Measurements from ENCODE around the gene OSM.
"Not testable (repeated sequence)": the region's sequence is repeated elsewhere in the genome, so short reads cannot be mapped to it uniquely, and the experiment has no call there.

Gene OSM

DNA sequence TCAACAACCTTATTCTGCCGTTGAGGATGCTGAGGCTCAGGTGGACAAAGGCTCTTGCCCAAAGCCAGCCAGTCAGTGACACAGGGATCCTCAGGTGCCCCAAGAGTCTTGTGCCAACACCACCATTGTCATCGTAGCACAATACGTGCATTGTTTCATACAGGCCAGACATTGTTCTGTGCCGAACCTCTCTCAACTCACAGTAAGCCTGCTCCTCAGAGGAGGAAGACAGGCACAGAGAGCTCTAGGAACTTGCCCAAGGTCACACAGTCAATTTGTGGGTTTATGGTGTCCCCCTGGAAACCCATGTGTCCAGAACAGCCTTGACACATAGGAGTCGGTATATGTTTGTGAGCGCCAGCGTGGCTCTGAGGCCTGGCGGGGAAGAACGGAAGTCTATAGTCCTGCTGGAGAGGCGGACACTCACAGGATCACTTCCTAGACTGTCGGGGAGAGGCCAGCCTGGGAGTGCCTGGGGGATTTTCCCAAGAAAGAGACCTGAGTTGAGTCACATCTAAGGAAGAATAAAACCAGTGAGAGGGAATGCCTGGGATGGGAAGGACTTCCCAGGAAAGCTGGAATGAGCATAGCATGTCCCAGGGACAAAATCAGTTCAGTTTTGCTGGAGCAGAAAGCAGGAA is 40.3 kb downstream of the OSM start:
- no peak for DNase-seq (ENCODE audit: low spot score)

DNA sequence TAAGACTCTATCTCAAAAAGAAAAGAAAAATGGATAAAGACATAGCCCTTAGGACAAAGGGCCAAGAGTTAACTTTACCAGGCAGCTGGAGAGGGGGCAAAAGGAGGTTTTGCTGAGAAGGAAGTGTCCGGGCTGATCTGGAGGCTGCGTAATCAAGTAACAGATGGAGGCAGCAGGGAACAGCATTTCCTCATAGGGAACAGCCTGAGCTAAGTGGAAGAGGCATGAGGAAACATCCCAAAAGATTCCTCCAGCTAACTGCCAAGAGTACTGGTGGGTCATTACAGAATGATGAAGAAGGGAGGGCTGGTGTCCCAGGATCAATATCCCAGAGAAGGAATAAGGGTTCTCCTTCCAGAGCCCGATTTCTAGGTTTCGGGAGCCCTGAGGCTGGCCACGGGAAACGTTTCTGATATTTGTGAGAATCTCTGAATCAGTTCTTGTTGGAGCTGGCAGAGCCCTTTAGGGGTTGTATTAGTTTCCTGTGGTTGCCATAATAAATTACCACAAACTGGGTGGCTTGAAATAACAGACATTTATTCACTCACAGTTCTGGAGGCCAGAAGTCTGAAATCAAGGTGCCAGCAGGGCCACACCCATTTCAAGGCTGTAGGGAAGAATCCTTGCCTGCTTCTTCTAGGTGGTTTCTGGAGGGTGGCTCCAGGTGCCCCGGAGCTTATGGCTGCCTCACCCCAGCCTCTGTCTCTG is 41.3 kb downstream of the OSM start:
- no peak for DNase-seq (ENCODE audit: low spot score)

DNA sequence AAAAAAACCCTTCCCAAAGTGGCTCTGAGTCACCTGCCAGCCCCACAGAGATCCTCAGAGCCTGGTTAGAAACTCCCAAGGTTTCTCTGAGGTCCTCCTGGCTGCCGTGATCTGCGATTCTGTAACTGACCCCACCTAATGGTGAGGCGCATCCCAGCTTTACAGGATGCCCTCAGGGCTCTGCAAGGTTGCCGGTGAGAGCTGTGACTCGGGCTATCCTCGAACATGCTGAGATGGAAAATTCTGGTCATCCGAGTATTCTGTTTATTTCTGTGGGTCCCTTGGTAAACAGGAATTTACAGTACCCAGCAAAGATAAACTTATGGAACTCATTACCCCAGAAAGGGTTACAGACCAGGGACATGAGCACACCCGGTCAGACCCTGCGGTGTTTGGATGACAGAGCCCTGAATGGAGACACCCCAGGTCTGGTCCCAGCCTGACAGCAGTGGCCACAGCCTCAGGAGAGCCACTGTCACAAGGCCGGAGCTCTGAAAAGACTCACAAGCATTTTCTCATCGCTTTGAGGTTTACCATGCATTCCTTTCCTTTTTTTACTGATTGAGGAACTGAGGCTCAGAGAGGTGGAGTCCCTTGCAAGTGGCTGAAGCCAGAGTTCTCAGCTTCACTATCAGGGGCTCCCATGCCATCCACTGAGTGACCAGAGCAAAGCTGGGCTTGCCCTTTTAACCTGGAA is 42.3 kb downstream of the OSM start:
- no peak for DNase-seq (ENCODE audit: low spot score)

DNA sequence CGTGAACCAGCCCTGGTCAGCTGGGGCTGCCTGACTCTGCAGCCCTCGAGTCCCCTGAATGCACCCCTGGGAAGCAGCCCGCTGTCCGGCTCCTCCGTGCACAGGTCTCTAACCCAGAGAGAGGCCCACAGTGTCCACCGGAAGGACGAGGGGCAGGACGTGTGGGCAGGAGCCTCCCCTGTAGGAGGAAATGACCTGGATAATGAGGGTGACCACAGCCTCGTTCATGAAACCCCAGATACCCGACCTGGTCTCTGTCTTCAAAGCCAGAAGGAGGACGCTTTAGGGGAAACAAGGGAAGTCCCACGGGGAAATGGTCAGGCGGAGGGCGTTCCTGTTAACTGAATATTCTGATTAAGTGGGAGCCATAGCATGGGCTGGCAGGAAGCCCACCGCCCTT is 43.3 kb downstream of the OSM start:
- no peak for DNase-seq (ENCODE audit: low spot score)

DNA sequence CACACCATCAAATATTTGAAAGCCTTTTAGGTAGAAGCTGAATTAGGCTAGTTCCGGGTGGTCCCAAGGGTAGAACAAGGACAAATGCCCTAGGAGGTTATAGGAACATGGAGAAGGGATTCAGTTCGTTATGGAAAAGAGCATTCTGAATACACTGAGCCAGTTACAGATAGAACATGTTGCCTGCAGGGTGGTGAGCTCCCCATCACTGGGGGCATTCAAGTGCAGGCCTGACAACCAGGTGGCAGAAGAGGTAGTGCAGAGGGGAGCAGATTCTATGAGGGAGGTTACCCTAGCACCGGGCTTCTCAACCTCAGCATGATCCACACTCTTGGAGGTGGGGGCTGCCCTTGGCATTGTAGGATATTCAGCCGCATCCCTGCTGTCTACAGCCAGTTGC is 44.3 kb downstream of the OSM start:
- no peak for DNase-seq (ENCODE audit: low spot score)

DNA sequence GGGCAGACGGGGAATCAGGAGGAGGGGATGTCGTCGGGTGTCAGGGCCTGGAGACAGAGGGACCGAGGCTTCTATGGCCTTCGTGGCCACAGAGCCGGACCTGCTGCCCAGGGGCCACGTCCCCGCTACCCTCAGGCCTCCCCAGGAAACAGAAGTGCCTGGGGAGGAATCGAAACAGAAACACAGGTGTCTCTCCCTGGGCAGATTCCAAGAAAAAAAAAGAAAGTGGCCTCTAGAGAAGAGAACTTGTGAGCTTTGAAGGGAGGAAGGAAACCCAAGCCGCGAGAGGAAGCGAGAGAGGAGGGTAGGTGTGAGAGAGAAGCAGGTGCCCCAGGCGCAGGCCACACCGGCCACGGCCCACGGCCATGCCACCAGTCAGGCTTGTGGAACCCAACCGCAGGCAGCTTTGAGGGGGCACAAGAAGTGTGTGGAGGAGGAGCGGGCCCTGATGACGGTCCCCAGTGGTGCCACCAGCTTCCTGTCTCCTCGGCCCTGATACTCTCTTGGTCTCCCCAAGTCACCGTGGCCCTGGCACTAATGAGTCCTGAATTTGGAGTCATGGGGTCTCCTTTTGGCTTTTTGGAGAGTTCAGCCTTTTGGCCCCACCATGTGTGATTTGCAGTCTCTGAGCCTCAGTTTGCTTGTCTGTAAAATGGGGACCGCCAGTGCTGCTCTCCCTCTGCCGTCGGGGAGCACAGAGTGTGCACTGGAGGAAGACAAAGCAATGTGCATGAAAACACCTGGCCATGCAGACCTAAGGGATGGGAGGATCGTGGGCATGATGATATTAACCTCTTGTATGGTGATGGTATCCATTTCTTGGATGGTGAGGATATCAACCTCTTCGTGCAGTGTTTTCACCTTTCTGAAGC is 45.3 kb downstream of the OSM start:
- peak; percentile 63 for DNase-seq (ENCODE audit: low spot score)

DNA sequence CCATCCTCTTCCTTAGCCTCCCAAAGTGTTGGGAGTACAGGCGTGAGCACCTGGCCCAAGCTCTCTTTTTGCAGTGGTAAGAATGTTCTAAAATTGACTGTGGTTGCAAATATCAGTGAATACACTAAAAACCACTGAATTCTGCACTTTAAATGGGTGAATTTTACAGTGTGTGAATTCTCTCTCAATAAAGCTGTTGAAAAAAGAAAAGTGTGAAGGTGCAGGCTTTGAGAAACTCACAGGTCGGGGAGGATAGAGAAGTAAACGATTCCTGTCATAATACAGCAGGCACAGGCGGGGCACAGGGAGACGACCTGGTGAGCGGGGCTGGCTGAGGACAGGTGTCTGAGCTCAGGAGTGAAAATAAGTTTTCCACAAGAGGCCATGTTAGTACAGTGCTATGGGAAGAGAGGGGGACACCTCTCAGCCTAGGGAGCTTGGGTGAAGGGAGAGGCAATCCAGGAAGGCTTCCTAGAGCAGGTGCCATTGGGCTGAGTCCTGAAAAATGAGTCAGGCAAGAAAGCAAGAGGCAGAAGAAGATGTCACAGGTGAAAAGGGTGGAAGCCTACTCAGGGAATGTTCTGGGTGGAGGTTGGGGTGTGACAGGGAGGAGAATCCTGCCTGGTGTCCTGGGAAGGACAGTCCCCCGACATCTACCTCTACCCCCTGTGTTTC is 46.2 kb downstream of the OSM start:
- DNase-seq (ENCODE audit: low spot score): no peak

DNA sequence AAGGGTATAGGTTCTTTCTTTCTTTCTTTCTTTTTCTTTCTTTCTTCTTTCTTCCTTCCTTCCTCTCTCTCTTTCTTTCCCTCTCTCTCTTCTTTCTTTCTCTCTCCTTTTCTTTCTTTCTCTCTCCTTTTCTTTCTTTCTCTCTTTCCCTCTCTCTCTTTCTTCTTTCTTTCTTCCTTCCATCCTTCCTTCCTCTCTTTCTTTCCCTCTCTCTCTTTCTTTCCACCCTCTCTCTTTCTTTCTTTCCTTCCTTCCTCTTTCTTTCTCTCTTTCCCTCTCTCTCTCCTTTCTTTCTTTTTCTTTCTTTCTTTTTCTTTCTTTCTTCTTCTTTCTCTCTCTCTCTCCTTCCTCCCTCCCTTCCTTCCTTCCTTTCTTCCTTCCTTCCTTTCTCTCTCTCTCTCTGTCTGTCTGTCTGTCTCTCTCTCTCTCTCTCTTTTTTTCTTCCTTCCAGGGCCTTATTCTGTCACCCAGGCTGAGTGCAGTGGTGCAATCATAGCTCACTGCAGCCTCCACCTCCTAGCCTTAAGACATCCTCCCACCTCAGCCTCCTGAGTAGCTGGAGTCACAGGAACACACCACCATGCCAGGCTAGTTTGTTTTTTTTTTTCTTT is 46.9 kb downstream of the OSM start:
- DNase-seq (ENCODE audit: low spot score): no peak

DNA sequence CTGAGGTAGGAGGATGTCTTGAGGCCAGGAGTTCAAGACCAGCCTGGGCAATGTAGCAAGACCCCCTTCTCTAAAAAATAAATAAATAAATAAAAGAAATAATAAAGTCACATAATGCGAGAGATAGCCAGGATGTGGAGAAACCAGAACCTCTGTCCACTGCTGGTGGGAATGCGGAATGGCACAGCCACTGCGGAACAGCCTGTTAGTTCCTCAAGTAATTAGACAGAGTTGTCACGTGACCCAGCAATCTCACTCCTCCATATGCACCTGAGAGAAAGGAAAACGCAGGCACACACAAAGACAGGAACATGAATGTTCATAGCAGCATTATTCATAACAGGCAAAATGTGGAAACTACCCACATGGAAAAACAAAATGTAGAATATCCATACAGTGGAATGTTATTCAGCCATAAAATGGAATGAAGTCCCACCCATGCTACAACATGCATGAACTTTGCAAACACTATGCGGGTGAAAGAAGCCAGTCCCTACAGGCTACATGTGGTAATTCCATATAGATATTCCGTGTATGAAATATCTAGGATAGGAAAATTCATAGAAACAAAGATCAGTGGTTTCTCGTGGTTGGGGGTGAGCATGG is 47.5 kb downstream of the OSM start:
- no peak for DNase-seq (ENCODE audit: low spot score)

DNA sequence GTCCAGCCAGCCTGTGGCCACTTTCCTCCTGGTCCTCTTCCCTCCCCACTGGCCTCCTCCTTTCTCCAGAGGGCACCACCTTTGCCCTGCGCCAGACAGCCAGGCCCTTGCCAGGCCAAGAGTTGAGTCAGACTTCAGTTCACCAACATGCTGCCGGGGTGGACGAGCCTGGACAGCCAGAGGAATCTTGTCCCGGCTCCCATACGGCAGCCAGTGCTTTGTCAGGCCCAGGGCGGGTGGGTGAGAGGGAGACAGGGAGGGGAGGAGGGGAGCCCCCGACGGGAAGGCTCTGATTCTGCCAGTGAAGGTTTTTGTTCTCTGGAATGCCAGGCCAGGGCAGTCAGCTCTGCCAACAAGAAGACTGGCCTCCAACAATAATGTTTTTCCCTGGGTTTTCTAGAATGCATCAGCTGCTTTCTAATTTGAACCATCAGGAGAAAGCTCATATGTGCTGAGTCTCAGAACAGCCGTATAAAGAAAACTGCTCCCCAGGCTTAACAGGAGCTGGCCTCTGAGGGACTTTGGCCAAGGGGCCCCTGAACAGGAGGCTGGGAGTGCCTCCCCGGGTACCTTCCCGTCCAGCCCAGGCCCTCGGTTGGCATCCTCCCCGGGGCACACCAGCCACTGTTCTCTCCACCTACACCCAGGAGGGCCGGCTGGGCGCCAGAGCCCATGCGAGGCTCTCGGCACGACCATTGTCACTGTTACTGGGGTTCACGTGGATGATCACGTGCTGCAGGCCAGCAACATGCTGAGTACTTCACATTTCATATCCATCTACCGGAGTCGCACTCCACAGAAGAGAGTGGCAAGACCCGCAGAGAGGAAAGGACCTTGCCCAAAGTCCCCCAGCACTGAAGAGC is 48.7 kb downstream of the OSM start:
- no peak for DNase-seq (ENCODE audit: low spot score)

DNA sequence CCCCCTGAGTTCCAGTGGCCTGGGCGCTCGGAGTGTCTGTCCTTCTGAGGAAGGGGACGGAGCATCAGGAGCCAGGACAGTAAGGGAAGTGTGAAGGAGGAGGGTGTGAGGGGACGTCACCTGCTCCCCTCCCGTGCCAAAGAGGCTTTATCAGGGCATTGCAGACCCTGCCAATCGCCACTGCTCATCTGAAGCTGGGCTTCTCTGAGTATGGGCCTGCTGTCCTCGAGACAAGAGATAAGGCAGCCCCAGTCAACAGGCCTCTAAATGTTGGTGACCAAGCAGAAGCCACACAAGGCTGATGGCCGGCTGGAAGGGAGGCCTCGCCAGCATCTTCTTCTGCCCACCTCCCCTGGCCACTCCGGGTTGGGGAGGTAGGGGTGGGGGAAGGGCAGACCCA is 49.9 kb downstream of the OSM start:
- DNase-seq (ENCODE audit: low spot score): no peak

DNA sequence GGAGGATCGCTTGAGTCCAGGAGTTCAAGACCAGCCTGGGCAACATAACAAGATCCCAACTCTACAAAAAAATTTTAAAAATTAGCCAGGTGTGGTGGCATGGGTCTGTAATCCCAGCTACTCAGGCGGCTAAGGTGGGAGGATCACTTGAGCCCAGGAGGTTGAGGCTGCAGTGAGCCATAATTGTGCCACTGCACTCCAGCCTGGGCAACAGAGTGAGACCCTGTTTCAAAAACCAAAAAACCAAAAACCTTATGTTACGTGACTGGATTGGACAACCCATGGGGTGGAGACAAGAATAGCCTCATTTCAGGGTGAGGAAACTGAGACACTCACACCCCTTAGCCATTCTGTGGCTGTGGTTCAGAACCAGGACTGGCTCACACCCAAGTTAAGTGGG is 50.4 kb downstream of the OSM start:
- not testable (repeated sequence) for DNase-seq (ENCODE audit: low spot score)

DNA sequence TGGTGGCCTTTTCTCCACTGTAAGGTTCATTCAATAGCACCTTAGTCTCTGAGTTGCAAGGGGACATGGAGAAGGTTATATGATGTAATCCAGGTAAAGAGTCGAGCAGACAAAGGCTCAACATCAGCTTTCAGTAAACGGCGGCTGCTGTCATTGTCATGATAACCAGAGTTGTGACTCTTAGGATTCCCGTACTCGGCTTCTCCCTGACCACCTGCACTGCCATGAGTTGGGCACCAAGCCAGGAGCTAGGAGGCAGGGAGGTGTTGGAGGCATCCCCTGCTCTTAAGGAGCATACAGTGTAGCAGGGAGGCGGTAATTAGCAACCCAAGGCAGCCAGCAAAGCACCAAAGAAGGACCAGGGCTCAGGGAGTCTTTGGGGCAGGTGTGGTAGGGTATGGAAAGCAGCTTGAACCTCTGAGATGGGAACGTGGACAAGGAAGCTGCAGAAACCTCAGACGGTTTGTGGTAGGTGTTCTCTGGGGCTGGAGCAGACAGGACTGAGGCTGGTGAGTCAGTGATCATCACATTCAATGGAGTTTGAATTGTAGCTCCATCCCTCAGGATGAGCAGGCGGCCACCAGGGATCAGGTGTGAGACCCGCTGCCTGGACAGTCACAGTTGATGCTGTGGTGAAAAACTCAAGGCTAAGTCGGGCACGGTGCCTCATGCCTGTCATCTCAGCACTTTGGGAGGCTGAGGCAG is 51.8 kb downstream of the OSM start:
- DNase-seq (ENCODE audit: low spot score): no peak

DNA sequence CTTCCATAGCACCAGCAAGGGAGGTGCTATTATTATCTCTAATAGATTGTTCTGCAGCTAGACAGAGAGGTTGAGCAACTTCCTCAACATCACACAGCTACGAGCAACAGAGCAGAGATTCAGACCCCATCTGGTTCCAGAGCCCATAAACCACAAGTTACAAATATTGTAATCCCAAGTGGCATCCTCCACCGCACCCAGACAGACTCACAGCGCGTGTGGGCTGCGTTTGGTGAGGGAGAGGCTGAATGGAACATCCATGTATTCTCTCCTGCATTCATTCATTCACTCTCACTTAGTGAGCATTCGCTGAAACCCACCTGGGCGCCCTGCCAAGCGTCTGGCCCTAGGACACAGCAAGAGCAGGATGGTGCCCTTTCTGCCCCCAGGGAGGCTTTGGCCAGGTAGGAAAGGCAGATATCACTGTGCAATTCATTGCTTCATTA is 53.6 kb downstream of the OSM start:
- DNase-seq (ENCODE audit: low spot score): no peak

All from CD4-positive, alpha-beta T cell treated with Interleukin-6 at 100 ng/mL for 8 hours (primary cell).